H1 (cell line): ENCODE measurements around the gene PSMD3. TPM values are rescaled to one million over a fixed set of nuclear protein-coding genes. Genes with fewer than 3 reads are reported as not detected.

Experiments used
- CTCF ChIA-PET: fragments of 300-600 bp; sonication (Branson Sonifier 250); formaldehyde crosslinking; loops from one replicate; lab custom pipeline; 2021; ENCODE audit not compliant: partially characterized antibody; lab: Charles Lee
- POLR2A ChIA-PET: fragments of 300-600 bp; sonication (Branson Sonifier 250); formaldehyde crosslinking; loops from one replicate; lab custom pipeline; 2021; ENCODE audit warnings: inconsistent platforms; ENCODE audit not compliant: partially characterized antibody; lab: Charles Lee
- DNase-seq, 2 experiments: peaks; one replicate each; pipeline versions ENCODE4 v3.0.0 to v3.0.0-alpha.2; 2010 to 2022; ENCODE audit warnings: low spot score in 2 of 2, low read depth in 1 of 2, mixed read lengths in 1 of 2
- FAIRE-seq: peaks from 2 replicates; lab custom pipeline; 2011; peaks lifted over from hg19 to GRCh38; lab: Jason Lieb, UNC
- H2AFZ ChIP-seq: 2 replicates; pipeline ENCODE4 v1.8.1; 2012; ENCODE audit warnings: low read length, inconsistent platforms
- H2AK5ac ChIP-seq: 2 replicates; pipeline ENCODE4 v1.6.1; 2013; ENCODE audit warnings: low read depth, low read length
- H2BK120ac ChIP-seq: replicated peaks from 2 replicates; pipeline ENCODE3; 2013; ENCODE audit warnings: low read depth, low read length, inconsistent platforms
- H2BK12ac ChIP-seq: 2 replicates; pipeline ENCODE4 v1.6.1; 2013; ENCODE audit warnings: low read depth, low read length
- H2BK15ac ChIP-seq: 2 replicates; pipeline ENCODE4 v1.6.1; 2013; ENCODE audit warnings: low read length
- H2BK20ac ChIP-seq: 2 replicates; pipeline ENCODE4 v1.6.1; 2013; ENCODE audit warnings: low read length
- H2BK5ac ChIP-seq: 2 replicates; pipeline ENCODE4 v1.6.1; 2013; ENCODE audit warnings: low read depth, low read length
- H3K14ac ChIP-seq: 2 replicates; pipeline ENCODE4 v1.6.1; 2013; ENCODE audit warnings: inconsistent platforms; ENCODE audit not compliant: insufficient read length
- H3K18ac ChIP-seq: 2 replicates; pipeline ENCODE4 v1.6.1; 2013; ENCODE audit warnings: low read length; ENCODE audit errors: extremely low read depth
- H3K23ac ChIP-seq: 2 replicates; pipeline ENCODE4 v1.6.1; 2013; ENCODE audit warnings: inconsistent platforms; ENCODE audit not compliant: insufficient read length
- H3K23me2 ChIP-seq: 2 replicates; pipeline ENCODE4 v1.6.1; 2013; ENCODE audit warnings: low read depth, low read length
- H3K27ac ChIP-seq: 2 replicates; pipeline ENCODE4 v1.6.1; 2011; ENCODE audit warnings: low read depth, low read length, inconsistent platforms
- H3K27me3 ChIP-seq, 4 experiments: replicated peaks in 1 of 4; 1 replicate in 1 of 4; 2 replicates in 3 of 4; pipeline versions ENCODE4 v1.6.1 to v1.8.1; 2011 to 2013; ENCODE audit warnings: low read length in 3 of 4, mild to moderate bottlenecking in 3 of 4, inconsistent platforms in 2 of 4, mixed read lengths in 2 of 4, moderate library complexity in 1 of 4; ENCODE audit not compliant: control insufficient read depth in 3 of 4, insufficient read depth in 3 of 4; ENCODE audit errors: extremely low read depth in 1 of 4
- H3K36me3 ChIP-seq, 4 experiments: 2 replicates each; pipeline versions ENCODE4 v1.6.1 to v1.8.1; 2011 to 2013; ENCODE audit warnings: mild to moderate bottlenecking in 4 of 4, low read length in 3 of 4, moderate library complexity in 2 of 4, control low read depth in 1 of 4, inconsistent platforms in 1 of 4; ENCODE audit not compliant: insufficient read depth in 4 of 4, control insufficient read depth in 2 of 4
- H3K4ac ChIP-seq: replicated peaks from 2 replicates; pipeline ENCODE3; 2013; ENCODE audit warnings: low read length, low read depth, mixed read lengths, inconsistent platforms; ENCODE audit not compliant: insufficient read length
- H3K4me1 ChIP-seq, 4 experiments: replicated peaks in 1 of 4; 1 replicate in 1 of 4; 2 replicates in 3 of 4; pipeline versions ENCODE4 v1.6.1 to v1.8.1; 2011 to 2013; ENCODE audit warnings: low read length in 3 of 4, inconsistent platforms in 2 of 4, mixed read lengths in 1 of 4; ENCODE audit not compliant: insufficient read depth in 4 of 4, control insufficient read depth in 3 of 4
- H3K4me2 ChIP-seq, 2 experiments: 2 replicates each; pipeline versions ENCODE4 v1.6.1 to v1.8.1; 2011 to 2013; ENCODE audit warnings: low read depth in 2 of 2, low read length in 2 of 2, control low read depth in 1 of 2, inconsistent platforms in 1 of 2, mild to moderate bottlenecking in 1 of 2; ENCODE audit not compliant: insufficient read depth in 1 of 2
- H3K4me3 ChIP-seq, 4 experiments: fragments of 200-600, 300-600 bp in 1 of 4; sonication (generic), shearing (Covaris generic), sonication (Bioruptor Twin) in 1 of 4; 2 replicates each; pipeline versions ENCODE4 v1.5.1 to v1.8.1; 2011 to 2016; ENCODE audit warnings: low read length in 4 of 4, low read depth in 3 of 4, control low read depth in 2 of 4, inconsistent platforms in 2 of 4, mild to moderate bottlenecking in 2 of 4, mixed read lengths in 1 of 4, moderate library complexity in 1 of 4; ENCODE audit not compliant: insufficient read depth in 2 of 4; ENCODE audit errors: extremely low read depth in 1 of 4
- H3K56ac ChIP-seq: replicated peaks from 2 replicates; pipeline ENCODE3; 2013; ENCODE audit warnings: low read depth, mild to moderate bottlenecking, mixed read lengths, low read length, inconsistent platforms; ENCODE audit not compliant: insufficient read length
- H3K79me1 ChIP-seq: 2 replicates; pipeline ENCODE4 v1.6.1; 2013; ENCODE audit warnings: low read depth, low read length, control low read depth
- H3K79me2 ChIP-seq, 2 experiments: 2 replicates each; pipeline versions ENCODE4 v1.6.1 to v1.8.1; 2012 to 2013; ENCODE audit warnings: low read length in 2 of 2, mild to moderate bottlenecking in 2 of 2, inconsistent platforms in 1 of 2; ENCODE audit not compliant: insufficient read depth in 2 of 2, control insufficient read depth in 1 of 2
- H3K9ac ChIP-seq, 4 experiments: replicated peaks in 1 of 4; 1 replicate in 1 of 4; 2 replicates in 3 of 4; pipeline versions ENCODE4 v1.6.1 to v1.8.1; 2011 to 2013; ENCODE audit warnings: low read depth in 3 of 4, low read length in 3 of 4, control low read depth in 2 of 4, mild to moderate bottlenecking in 2 of 4, moderate library complexity in 2 of 4, inconsistent platforms in 1 of 4; ENCODE audit errors: extremely low read depth in 1 of 4
- H3K9me3 ChIP-seq, 2 experiments: 2 replicates each; pipeline versions ENCODE4 v1.6.1 to v1.8.1; 2012 to 2013; ENCODE audit warnings: mild to moderate bottlenecking in 2 of 2, moderate library complexity in 2 of 2, control low read depth in 1 of 2, inconsistent platforms in 1 of 2, low read depth in 1 of 2, low read length in 1 of 2, mixed read lengths in 1 of 2; ENCODE audit not compliant: insufficient read depth in 2 of 2
- H4K20me1 ChIP-seq, 2 experiments: replicated peaks in 1 of 2; 2 replicates each; pipeline versions ENCODE3 to v1.8.1; 2011 to 2013; ENCODE audit warnings: inconsistent platforms in 2 of 2, low read length in 2 of 2, mild to moderate bottlenecking in 1 of 2; ENCODE audit not compliant: insufficient read depth in 2 of 2, control insufficient read depth in 1 of 2
- H4K5ac ChIP-seq: 2 replicates; pipeline ENCODE4 v1.6.1; 2013; ENCODE audit warnings: low read length, low read depth, mixed read lengths, inconsistent platforms; ENCODE audit not compliant: insufficient read length
- H4K8ac ChIP-seq: 2 replicates; pipeline ENCODE4 v1.8.0; 2013; ENCODE audit warnings: mild to moderate bottlenecking, moderate library complexity, low read length, inconsistent platforms; ENCODE audit not compliant: insufficient read depth; ENCODE audit errors: extremely low read depth
- H4K91ac ChIP-seq: replicated peaks from 2 replicates; pipeline ENCODE3; 2013; ENCODE audit warnings: low read length, mixed read lengths, inconsistent platforms; ENCODE audit not compliant: insufficient read length
- EP300 ChIP-seq, 2 experiments: IDR thresholded peaks; 1 replicate in 1 of 2; 2 replicates in 1 of 2; pipeline ENCODE4 v1.6.1; 2011 to 2012; ENCODE audit warnings: low read depth in 2 of 2, low read length in 2 of 2, mild to moderate bottlenecking in 2 of 2, borderline replicate concordance in 1 of 2, inconsistent platforms in 1 of 2, moderate library complexity in 1 of 2
- GABPA ChIP-seq: IDR thresholded peaks from 2 replicates; pipeline ENCODE4 v1.6.1; 2011; ENCODE audit warnings: mild to moderate bottlenecking, low read length, moderate library complexity, borderline replicate concordance; ENCODE audit not compliant: insufficient read depth
- GTF2F1 ChIP-seq: IDR thresholded peaks from 2 replicates; pipeline ENCODE4 v1.6.1; 2012; ENCODE audit warnings: low read depth, low read length, improper control_type of control experiment, borderline replicate concordance
- JUN ChIP-seq: IDR thresholded peaks from 2 replicates; pipeline ENCODE4 v1.6.1; 2011; ENCODE audit warnings: low read depth, mild to moderate bottlenecking, improper control_type of control experiment, low read length
- PHF8 ChIP-seq: fragments of 200-600 bp; sonication (generic); conservative IDR thresholded peaks from 2 replicates; pipeline ENCODE4 v1.7.1; 2012; ENCODE audit warnings: low read depth, mild to moderate bottlenecking, inconsistent platforms, low read length, moderate library complexity
- POLR2A ChIP-seq, 2 experiments: IDR thresholded peaks; 1 replicate in 1 of 2; 2 replicates in 1 of 2; pipeline ENCODE4 v1.6.1; 2011; ENCODE audit warnings: low read depth in 2 of 2, low read length in 2 of 2, mild to moderate bottlenecking in 2 of 2; ENCODE audit errors: control extremely low read depth in 1 of 2
- RXRA ChIP-seq: IDR thresholded peaks from 2 replicates; pipeline ENCODE4 v1.6.1; 2011; ENCODE audit warnings: low read depth, mild to moderate bottlenecking, low read length, moderate library complexity; ENCODE audit not compliant: insufficient read depth
- SP1 ChIP-seq: IDR thresholded peaks from 2 replicates; pipeline ENCODE4 v1.6.1; 2011; ENCODE audit warnings: low read depth, low read length
- SP2 ChIP-seq: IDR thresholded peaks from 2 replicates; pipeline ENCODE4 v1.6.1; 2012; ENCODE audit warnings: mild to moderate bottlenecking, low read length, inconsistent platforms
- TAF1 ChIP-seq: IDR thresholded peaks from 2 replicates; pipeline ENCODE4 v1.6.1; 2011; ENCODE audit warnings: mild to moderate bottlenecking, low read depth, low read length
- TAF7 ChIP-seq: optimal IDR thresholded peaks from 2 replicates; pipeline ENCODE3; 2011; ENCODE audit warnings: low read depth, mild to moderate bottlenecking, inconsistent platforms, low read length, moderate library complexity, borderline replicate concordance
- ZNF274 ChIP-seq: IDR thresholded peaks from 2 replicates; pipeline ENCODE4 v1.7.0; 2012; ENCODE audit warnings: low read length, borderline replicate concordance; ENCODE audit errors: extremely low read depth
- WGBS, 2 experiments: shearing (Covaris generic) in 1 of 2; methylation state at CpG; one replicate each; pipeline versions ENCODE4 v1.1.6 to v1.1.7; 2013 to 2015; ENCODE audit warnings: low lambda C conversion rate in 2 of 2, mixed read lengths in 2 of 2, inconsistent platforms in 1 of 2, low coverage in 1 of 2, missing lambda C conversion rate in 1 of 2; ENCODE audit not compliant: insufficient replicate concordance in 2 of 2, insufficient coverage in 1 of 2, insufficient read length in 1 of 2; ENCODE audit errors: extremely low coverage in 1 of 2, missing lambda C conversion rate in 1 of 2; 5-methylcytosine and 5-hydroxymethylcytosine counted together
- polyA plus RNA-seq, 7 experiments: library from polyadenylated mRNA; depleted of rRNA in 3 of 7; stranded (reverse) in 5 of 7; unstranded in 2 of 7; fragments of >200 nt in 5 of 7; fragments of 200-250 nt in 2 of 7; gene quantifications; 1 replicate in 5 of 7; 2 replicates in 1 of 7; 4 replicates in 1 of 7; pipeline versions ENCODE4 v1.2.1 to v1.2.3, GENCODE V29; 2011 to 2013; ENCODE audit warnings: missing spikeins in 2 of 7, mixed read lengths in 2 of 7
- total RNA-seq: library from RNA; stranded (reverse); fragmentation: NEBNext Ultra II Directional; extraction: Animal tissue kit (Norgen Biotek cat#: 25700); gene quantifications from 2 replicates; pipeline ENCODE4 v1.2.1, GENCODE V29; 2021
- TF ChIP-seq, protein P1 (sequence below): IDR thresholded peaks from 2 replicates; pipeline ENCODE4 v1.6.1; 2012; ENCODE audit warnings: inconsistent platforms

The PSMD3 gene
- total and polyA plus RNA-seq, 2 of the 8 experiments (the other 6 are each of a cell fraction or from before 2014, with no cell fraction given), result 151 to 198 TPM

GRCh38 chr17:39996162-39996561, 15.6 kb downstream of the PSMD3 start:
- ChIA-PET POLR2A (interaction anchor here (0.6 to 2.4 kb wide), 5 partner anchors 11 to 144 kb away, joined by 3 to 7 read pairs (median 4); partner anchors contain the start of genes CASC3 and PSMD3), CTCF (interaction anchor here (0.9 to 1.8 kb wide), 3 partner anchors 17 to 38 kb away, joined by 3 to 5 read pairs (median 3); partner anchors contain the start of gene CSF3)
- H3K23ac ChIP-seq, result no peak overlapping the region
- H2BK120ac ChIP-seq, result no peak overlapping the region
- H3K79me2 ChIP-seq, result no peaks in the 10 kb centered on the region
- no peak overlapping the region for H2BK20ac ChIP-seq
- no peak overlapping the region for H2BK15ac ChIP-seq
- H3K18ac ChIP-seq, result no peak overlapping the region
- H2AK5ac ChIP-seq, result no peak overlapping the region
- H3K36me3 ChIP-seq, result peaks cover 38 to 64% (median 55%) of the 10 kb centered on the region in 4 experiments
- H2BK5ac ChIP-seq, result no peak overlapping the region
- 89% methylated on average over 7 of the region's 8 CpGs; no CpG with 5 or more reads in 1 of the 2 experiments for WGBS, 2 experiments
- H3K79me1 ChIP-seq, result no peaks in the 10 kb centered on the region
- H3K23me2 ChIP-seq, result no peaks in the 10 kb centered on the region
- no peak overlapping the region; the same call in 1 of the 2 replicates for H4K8ac ChIP-seq
- H3K9me3 ChIP-seq, result no peaks in the 10 kb centered on the region
- H3K14ac ChIP-seq, result no peak overlapping the region
- no peak overlapping the region for H2BK12ac ChIP-seq
- H4K5ac ChIP-seq, result no peak overlapping the region
- H3K27ac ChIP-seq, result no peak overlapping the region
- no peaks in the 10 kb centered on the region for H3K4me1 ChIP-seq
- no peak overlapping the region for H3K4me2 ChIP-seq
- H3K4ac ChIP-seq, result no peak overlapping the region
- no peak overlapping the region for H3K56ac ChIP-seq
- H3K4me3 ChIP-seq, result no peak overlapping the region
- no peak overlapping the region for H3K9ac ChIP-seq
- peaks cover 0 to 5% of the 10 kb centered on the region in 2 experiments for H4K20me1 ChIP-seq
- DNase-seq (no peak), FAIRE-seq (no peak)
- no peak overlapping the region for H2AFZ ChIP-seq
- no peaks in the 10 kb centered on the region for H3K27me3 ChIP-seq
- no peak overlapping the region for H4K91ac ChIP-seq
- no peak for TF ChIP-seq POLR2A (IDR thresholded peaks at IDR 0.05; ENCODE audit: control extremely low read depth in 1 of 2, low read depth in 2 of 2, low read length in 2 of 2)
- no peak for TF ChIP-seq JUN
- no peak for TF ChIP-seq TAF7
- TF ChIP-seq GTF2F1, result no peak
- no peak for TF ChIP-seq TAF1
- TF ChIP-seq, protein P1, sequence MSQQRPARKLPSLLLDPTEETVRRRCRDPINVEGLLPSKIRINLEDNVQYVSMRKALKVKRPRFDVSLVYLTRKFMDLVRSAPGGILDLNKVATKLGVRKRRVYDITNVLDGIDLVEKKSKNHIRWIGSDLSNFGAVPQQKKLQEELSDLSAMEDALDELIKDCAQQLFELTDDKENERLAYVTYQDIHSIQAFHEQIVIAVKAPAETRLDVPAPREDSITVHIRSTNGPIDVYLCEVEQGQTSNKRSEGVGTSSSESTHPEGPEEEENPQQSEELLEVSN, result no peak
- no peak for TF ChIP-seq EP300 (IDR thresholded peaks at IDR 0.05; ENCODE audit: borderline replicate concordance in 1 of 2, low read depth in 2 of 2, low read length in 2 of 2)
- no peak for TF ChIP-seq SP1
- no peak for TF ChIP-seq ZNF274
- TF ChIP-seq SP2, result no peak
- TF ChIP-seq PHF8, result no peak
- no peak for TF ChIP-seq RXRA
- no peak for TF ChIP-seq GABPA
